GM12864 (cell line): Measurements from ENCODE around the gene CEACAM5.
A peak's percentile ranks its signal among the peaks of the same experiment; 100 is the strongest.
"Not testable (repeated sequence)": the region's sequence is repeated elsewhere in the genome, so short reads cannot be mapped to it uniquely, and the experiment has no call there.

Source experiments
- DNase-seq: peaks from one replicate; pipeline ENCODE4 v3.0.0-alpha.2; 2011; ENCODE audit warnings: low read depth
- H3K4me3 ChIP-seq: 2 replicates; pipeline ENCODE4 v1.5.1; 2011; ENCODE audit warnings: mild to moderate bottlenecking, low read depth, low read length, control low read depth
- CTCF ChIP-seq: IDR thresholded peaks from 2 replicates; pipeline ENCODE4 v1.5.1; 2011; ENCODE audit warnings: low read depth, mild to moderate bottlenecking, moderate library complexity, low read length, control low read depth, inconsistent platforms; ENCODE audit errors: missing control alignments

Gene CEACAM5

GRCh38 chr19:41740415-41741243 lies 32.2 kb downstream of the CEACAM5 start:
- TF ChIP-seq CTCF = no peak
- H3K4me3 ChIP-seq = no peak overlapping the region
- no peak for DNase-seq

- H3K4me3 ChIP-seq = no peak overlapping the region
- no peak for DNase-seq
- no peak for TF ChIP-seq CTCF
Observed at GRCh38 chr19:41741244-41741554, 32.8 kb downstream of the CEACAM5 start.

- TF ChIP-seq CTCF = no peak
- no peak for DNase-seq
- no peak overlapping the region for H3K4me3 ChIP-seq
Observed at GRCh38 chr19:41744850-41745249, 36.4 kb downstream of the CEACAM5 start.

GRCh38 chr19:41745756-41746155 lies 37.3 kb downstream of the CEACAM5 start:
- TF ChIP-seq CTCF = no peak
- DNase-seq = no peak
- no peak overlapping the region for H3K4me3 ChIP-seq

- TF ChIP-seq CTCF = peak; percentile 67
- no peak overlapping the region for H3K4me3 ChIP-seq
- DNase-seq = peak; percentile 4
Observed at GRCh38 chr19:41746593-41747227, 38.3 kb downstream of the CEACAM5 start.

- no peak overlapping the region for H3K4me3 ChIP-seq
- TF ChIP-seq CTCF = no peak
- no peak for DNase-seq
Observed at GRCh38 chr19:41748012-41748411, 39.6 kb downstream of the CEACAM5 start.

- not testable (repeated sequence) for DNase-seq, H3K4me3 ChIP-seq
Observed at GRCh38 chr19:41750248-41751134, 42.1 kb downstream of the CEACAM5 start.
